MCF 10A (cell line): ENCODE measurements around the gene ACSL1. TPM values are rescaled to one million over a fixed set of nuclear protein-coding genes. Genes with fewer than 3 reads are reported as not detected.

Experiments used
- BruUV-seq: library from RNA; stranded (reverse); fragments of 400-500 nt; replicated peaks from 2 replicates; lab custom pipeline; 2021; lab: Mats Ljungman, UMichigan
- CTCF ChIA-PET: fragments of 300-600 bp; sonication (Branson Sonifier 250); formaldehyde crosslinking; extraction: SDS; loops from one replicate; lab custom pipeline; 2021; ENCODE audit warnings: antibody characterized with exemption, inconsistent platforms; lab: Yijun Ruan, JAX
- POLR2A ChIA-PET: fragments of 300-600, 350-650 bp; sonication (Branson Sonifier 250); formaldehyde crosslinking; extraction: SDS; loops from one replicate; lab custom pipeline; 2020; ENCODE audit warnings: antibody characterized with exemption, inconsistent platforms; lab: Yijun Ruan, JAX
- DNase-seq: peaks from one replicate; pipeline ENCODE4 v3.0.0-alpha.2; 2018; ENCODE audit not compliant: unreplicated experiment
- H3K27ac Mint-ChIP-seq: one replicate; pipeline ENCODE4 v1.8.0; 2022; ENCODE audit warnings: mild to moderate bottlenecking, low read depth, mixed read lengths; ENCODE audit not compliant: unreplicated experiment
- H3K27me3 Mint-ChIP-seq: one replicate; pipeline ENCODE4 v1.8.0; 2022; ENCODE audit warnings: mixed read lengths; ENCODE audit not compliant: insufficient read depth, unreplicated experiment
- H3K36me3 Mint-ChIP-seq: one replicate; pipeline ENCODE4 v1.8.0; 2022; ENCODE audit warnings: mild to moderate bottlenecking, moderate library complexity, mixed read lengths; ENCODE audit not compliant: insufficient read depth, unreplicated experiment
- H3K4me1 Mint-ChIP-seq: one replicate; pipeline ENCODE4 v1.8.0; 2022; ENCODE audit warnings: mixed read lengths; ENCODE audit not compliant: insufficient read depth, unreplicated experiment
- H3K4me3 Mint-ChIP-seq: one replicate; pipeline ENCODE4 v1.8.0; 2022; ENCODE audit warnings: mild to moderate bottlenecking, moderate library complexity, mixed read lengths; ENCODE audit not compliant: unreplicated experiment
- H3K9me3 Mint-ChIP-seq: one replicate; pipeline ENCODE4 v1.8.0; 2022; ENCODE audit warnings: mixed read lengths; ENCODE audit not compliant: unreplicated experiment
- CTCF ChIP-seq: fragments of 200-600 bp; IDR thresholded peaks from one replicate; pipeline ENCODE4 v1.8.0; 2022; ENCODE audit warnings: antibody characterized with exemption, mild to moderate bottlenecking; ENCODE audit not compliant: unreplicated experiment
- intact Hi-C: fragments of 100-400 bp; cut with micrococcal nuclease; formaldehyde crosslinking; loops from 2 replicates; pipeline ENCODE4 v1.14.1; 2022
- total RNA-seq: library from RNA; stranded (reverse); gene quantifications from 2 replicates; pipeline ENCODE4 v1.2.3, GENCODE V29; 2022

Gene ACSL1
- total RNA-seq, 1 experiment from 2014 or later: 105 TPM

GRCh38 chr4:184794470-184794869, 31.3 kb downstream of the ACSL1 start:
- no peak for TF ChIP-seq CTCF
- peaks cover 86% of the 10 kb centered on the region for H3K36me3 Mint-ChIP-seq
- H3K4me1 Mint-ChIP-seq: peaks cover 57% of the 10 kb centered on the region
- H3K4me3 Mint-ChIP-seq: no peak overlapping the region
- no peak for DNase-seq
- no peaks in the 10 kb centered on the region for H3K9me3 Mint-ChIP-seq
- CTCF ChIA-PET: interaction anchor here (0.7 to 1.2 kb wide), 4 partner anchors 12 to 176 kb away, joined by 3 to 6 read pairs (median 3); no protein-coding TSS in a partner anchor
- intact Hi-C loops: no loop called here
- BruUV-seq: no TSS peak
- POLR2A ChIA-PET: interaction anchor here (0.6 to 3.0 kb wide), 3 partner anchors 19 to 22 kb away, joined by 3 to 33 read pairs (median 3); no protein-coding TSS in a partner anchor
- H3K27me3 Mint-ChIP-seq: no peaks in the 10 kb centered on the region
- no peak overlapping the region for H3K27ac Mint-ChIP-seq

DNA sequence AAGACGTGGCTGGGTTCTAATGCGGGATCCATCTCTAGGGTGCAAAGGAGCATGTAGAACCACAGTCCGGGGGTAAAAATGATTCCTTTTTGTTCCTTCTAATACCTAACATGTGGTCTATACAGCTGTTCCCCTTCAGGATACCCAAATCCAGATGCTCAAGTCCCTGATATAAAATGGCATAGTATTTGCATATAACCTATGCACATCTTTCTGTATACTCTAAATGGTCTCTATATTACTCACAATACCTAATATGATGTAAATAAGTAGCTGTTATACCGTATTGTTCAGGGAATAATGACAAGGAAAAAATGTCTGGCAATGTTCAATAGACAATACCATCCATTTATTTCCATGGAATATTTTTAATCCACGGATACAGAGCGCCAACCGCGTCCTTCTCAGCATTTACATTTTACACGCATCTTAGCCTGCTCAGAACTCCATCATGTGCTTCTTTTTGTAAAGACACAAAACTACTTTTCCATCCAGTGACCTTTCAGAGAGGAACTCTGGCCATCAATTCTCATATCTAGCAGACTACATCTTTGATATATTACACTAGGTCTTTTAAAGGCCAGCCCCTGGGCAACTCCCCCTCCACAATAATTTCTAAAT, 31.9 kb downstream of the ACSL1 start:
- Mint-ChIP-seq H3K4me3 (no peak overlapping the region), H3K27me3 (no peaks in the 10 kb centered on the region), H3K4me1 (peaks cover 58% of the 10 kb centered on the region), H3K9me3 (no peaks in the 10 kb centered on the region), H3K27ac (peak overlapping the region; percentile 67), H3K36me3 (peaks cover 86% of the 10 kb centered on the region)
- no peak for DNase-seq
- intact Hi-C loops: loop anchor here (1.0 to 2.0 kb wide), 2 partner anchors 19 to 61 kb away; no protein-coding TSS in a partner anchor
- BruUV-seq: no TSS peak
- TF ChIP-seq CTCF: no peak
- ChIA-PET POLR2A (interaction anchor here (0.6 to 3.0 kb wide), 4 partner anchors 8 to 52 kb away, joined by 3 to 33 read pairs (median 10); no protein-coding TSS in a partner anchor), CTCF (interaction anchor here (0.7 to 1.0 kb wide), 2 partner anchors 145 to 177 kb away, joined by 3 to 6 read pairs; no protein-coding TSS in a partner anchor)

DNA sequence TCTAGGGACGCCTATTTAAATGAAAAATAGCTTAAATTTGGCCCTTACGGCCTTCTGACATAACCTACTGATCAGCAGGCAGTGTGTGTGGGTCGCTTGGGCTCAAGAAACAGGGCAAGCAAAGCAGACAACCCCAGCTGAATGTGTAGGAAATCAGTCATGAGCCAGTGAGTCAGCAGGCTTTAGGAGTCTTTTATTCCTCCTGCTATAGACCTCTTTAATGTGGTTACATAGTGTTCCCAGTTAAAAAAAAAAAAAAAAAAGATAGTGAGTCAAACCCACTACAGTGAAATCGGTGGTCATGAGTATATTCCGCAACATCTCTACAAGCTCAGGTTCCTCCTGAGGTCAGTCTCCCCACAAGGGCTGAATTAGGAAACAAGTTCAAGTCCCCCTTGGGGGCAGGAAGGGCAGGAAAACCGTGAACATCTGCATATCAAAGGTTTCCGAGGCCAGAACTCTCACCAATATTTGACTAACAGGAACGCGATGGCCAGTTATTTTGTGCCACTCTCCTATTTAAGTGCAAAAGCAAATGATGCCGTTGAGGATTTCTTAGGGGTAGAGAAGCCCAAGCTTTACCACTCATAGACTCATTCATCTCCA, 32.7 kb downstream of the ACSL1 start:
- H3K27ac Mint-ChIP-seq: peak overlapping the region; percentile 67
- BruUV-seq: no TSS peak
- TF ChIP-seq CTCF: no peak
- POLR2A ChIA-PET: interaction anchor here (0.6 to 3.0 kb wide), 14 partner anchors 8 to 529 kb away, joined by 3 to 33 read pairs (median 5); partner anchors contain the start of gene CENPU
- intact Hi-C loops: loop anchor here (1.0 to 2.0 kb wide), 2 partner anchors 20 to 60 kb away; no protein-coding TSS in a partner anchor
- CTCF ChIA-PET: interaction anchor here (0.6 to 1.4 kb wide), 12 partner anchors 8 to 342 kb away, joined by 3 to 7 read pairs (median 4); partner anchors contain the start of gene CENPU
- no peaks in the 10 kb centered on the region for H3K27me3 Mint-ChIP-seq
- peaks cover 86% of the 10 kb centered on the region for H3K36me3 Mint-ChIP-seq
- peaks cover 58% of the 10 kb centered on the region for H3K4me1 Mint-ChIP-seq
- no peaks in the 10 kb centered on the region for H3K9me3 Mint-ChIP-seq
- peak; percentile 93 for DNase-seq
- H3K4me3 Mint-ChIP-seq: no peak overlapping the region

GRCh38 chr4:184792334-184792733, 33.4 kb downstream of the ACSL1 start:
- H3K27ac Mint-ChIP-seq: peak overlapping the region; percentile 67
- H3K36me3 Mint-ChIP-seq: peaks cover 86% of the 10 kb centered on the region
- no peak for TF ChIP-seq CTCF
- H3K27me3 Mint-ChIP-seq: no peaks in the 10 kb centered on the region
- POLR2A ChIA-PET: interaction anchor here (0.7 to 3.0 kb wide), 14 partner anchors 9 to 528 kb away, joined by 3 to 33 read pairs (median 5); partner anchors contain the start of gene CENPU
- no peak for DNase-seq
- intact Hi-C loops: loop anchor here (2.0 kb wide), 1 partner anchor 60 kb away; no protein-coding TSS in a partner anchor
- no peak overlapping the region for H3K4me3 Mint-ChIP-seq
- CTCF ChIA-PET: interaction anchor here (0.6 to 1.4 kb wide), 13 partner anchors 9 to 351 kb away, joined by 3 to 7 read pairs (median 3); partner anchors contain the start of genes CENPU and SLC25A4
- H3K9me3 Mint-ChIP-seq: no peaks in the 10 kb centered on the region
- H3K4me1 Mint-ChIP-seq: peaks cover 58% of the 10 kb centered on the region
- no TSS peak for BruUV-seq
